ENCODE data around the gene APOA4. TPM values are rescaled to one million over a fixed set of nuclear protein-coding genes. Genes with fewer than 3 reads are reported as not detected.
"Not testable (repeated sequence)": the region's sequence is repeated elsewhere in the genome, so short reads cannot be mapped to it uniquely, and the experiment has no call there.

APOA4 gene
- total and polyA plus RNA-seq, 7 donors, result 0.04 to 5.3 (median 3.0) TPM; not detected in 4

DNA sequence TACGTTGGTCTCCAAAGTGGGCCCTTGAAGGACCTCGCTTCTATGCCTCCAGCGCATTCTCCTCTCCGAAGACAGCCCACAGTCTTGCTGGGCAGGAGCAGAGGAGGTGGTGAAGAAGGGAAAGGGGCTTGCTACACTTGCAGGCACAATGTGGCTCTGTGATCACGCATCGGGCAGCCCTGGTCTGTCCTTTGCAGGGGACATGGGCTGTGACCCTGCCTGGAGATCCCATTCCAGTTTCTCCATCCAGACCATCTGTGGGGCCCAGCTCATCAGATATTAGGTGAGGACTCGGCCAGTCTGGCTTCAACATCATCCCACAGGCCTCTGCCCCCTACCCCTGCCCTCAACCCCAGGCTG is 13.5 kb upstream of the APOA4 start:
- TF ChIP-seq CTCF (IDR thresholded peaks at IDR 0.05), result no peak
- no peak for TF ChIP-seq EP300 (IDR thresholded peaks at IDR 0.05)
- TF ChIP-seq POLR2A (IDR thresholded peaks at IDR 0.05), result no peak
- no peak for TF ChIP-seq POLR2AphosphoS5 (IDR thresholded peaks at IDR 0.05)
- peak; percentile 54 for DNase-seq
- Histone ChIP-seq H3K4me1 (peaks cover 0 to 19% (median 13%) of the 10 kb centered on the region in 4 donors), H3K4me3 (no peak overlapping the region), H3K36me3 (no peaks in the 10 kb centered on the region), H3K9me3 (no peaks in the 10 kb centered on the region), H3K27ac (peak overlapping the region in 2 of 4 donors; percentile 82), H3K27me3 (no peaks in the 10 kb centered on the region)
- 93 to 95% methylated on average over 7 of the region's 7 CpGs for WGBS, 2 donors
- intact Hi-C loops (cut with DNase I), result no loop called here

GRCh38 chr11:116835791-116836631 is 12.9 kb upstream of the APOA4 start:
- Histone ChIP-seq H3K27ac (peak overlapping the region; percentile 78 to 82 (median 82)), H3K9me3 (no peaks in the 10 kb centered on the region), H3K27me3 (no peaks in the 10 kb centered on the region), H3K4me1 (peaks cover 0 to 19% (median 13%) of the 10 kb centered on the region in 4 donors), H3K36me3 (no peaks in the 10 kb centered on the region), H3K4me3 (peak overlapping the region; percentile 0 to 44 (median 36))
- intact Hi-C loops (cut with DNase I), result loop anchor here (1.0 kb wide), 1 partner anchor 48 kb away; the partner anchor contains the start of gene ZPR1
- peak; percentile 94 for DNase-seq
- WGBS, 2 donors, result 13% methylated on average over 57 of the region's 57 CpGs
- TF ChIP-seq POLR2A (IDR thresholded peaks at IDR 0.05) (no peak), POLR2AphosphoS5 (IDR thresholded peaks at IDR 0.05) (peak; percentile 14 to 74 (median 53)), EP300 (IDR thresholded peaks at IDR 0.05) (peak in 1 of 4 donors; percentile 43), CTCF (IDR thresholded peaks at IDR 0.05) (peak; percentile 39 to 53 (median 48))

- Histone ChIP-seq H3K4me3 (peak overlapping the region; percentile 0 to 44 (median 36)), H3K27me3 (no peaks in the 10 kb centered on the region), H3K4me1 (peaks cover 0 to 19% (median 13%) of the 10 kb centered on the region in 4 donors), H3K36me3 (no peaks in the 10 kb centered on the region), H3K27ac (peak overlapping the region; percentile 78 to 82 (median 82)), H3K9me3 (no peaks in the 10 kb centered on the region)
- WGBS, 2 donors, result 47 to 67% methylated on average over 28 of the region's 28 CpGs
- peak; percentile 62 for DNase-seq
- TF ChIP-seq EP300 (IDR thresholded peaks at IDR 0.05) (no peak), POLR2AphosphoS5 (IDR thresholded peaks at IDR 0.05) (no peak), POLR2A (IDR thresholded peaks at IDR 0.05) (no peak), CTCF (IDR thresholded peaks at IDR 0.05) (no peak)
- intact Hi-C loops (cut with DNase I), result loop anchor here (1.0 kb wide), 1 partner anchor 47 kb away; the partner anchor contains the start of gene ZPR1
These were observed 12.1 kb upstream of the APOA4 start for GRCh38 chr11:116835042-116835772.

DNA sequence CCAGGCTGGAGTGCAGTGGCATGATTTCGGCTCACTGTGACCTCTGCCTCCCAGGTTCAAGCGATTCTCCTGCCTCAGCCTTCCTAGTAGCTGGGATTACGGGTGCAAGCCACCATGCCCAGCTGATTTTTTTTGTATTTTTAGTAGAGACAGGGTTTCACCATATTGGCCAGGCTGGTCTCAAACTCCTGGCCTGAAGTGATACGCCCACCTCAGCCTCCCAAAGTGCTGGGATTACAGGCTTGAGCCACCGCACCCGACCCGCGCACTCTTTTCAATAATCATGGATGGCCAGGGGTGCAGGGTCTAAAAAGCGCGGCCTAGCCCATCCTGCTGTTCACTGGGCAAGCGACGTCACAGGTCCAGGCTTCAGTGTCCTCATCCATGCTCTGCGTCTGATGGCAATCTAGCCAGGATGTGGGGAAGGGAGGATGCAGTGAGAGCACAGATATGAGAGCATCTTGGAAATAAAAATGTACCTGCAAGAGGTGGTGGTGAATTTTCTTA is 11.5 kb upstream of the APOA4 start:
- WGBS, 2 donors, result 81 to 82% methylated on average over 13 of the region's 13 CpGs
- peak overlapping the region; percentile 78 to 82 (median 82) for H3K27ac ChIP-seq
- not testable (repeated sequence) for H3K36me3 ChIP-seq, H3K9me3 ChIP-seq, H3K27me3 ChIP-seq, DNase-seq, H3K4me3 ChIP-seq
- peaks cover 0 to 19% (median 13%) of the 10 kb centered on the region in 4 donors for H3K4me1 ChIP-seq
- intact Hi-C loops (cut with DNase I), result loop anchor here (1.0 kb wide), 1 partner anchor 46 kb away; the partner anchor contains the start of gene ZPR1

Data from sigmoid colon (tissue), 7 donors.